Astrocyte (in vitro differentiated cells and primary cell): Measurements from ENCODE around the gene ADAMTS17.

Experiments used
- EZH2 ChIP-seq: IDR thresholded peaks from 2 replicates; pipeline ENCODE4 v1.6.1; 2012; ENCODE audit warnings: mild to moderate bottlenecking, low read length, inconsistent platforms; ENCODE audit not compliant: insufficient read depth
- TF ChIP-seq, protein P1 (sequence below): IDR thresholded peaks from 2 replicates; pipeline ENCODE4 v1.5.1; 2011; ENCODE audit warnings: low read depth, mild to moderate bottlenecking, inconsistent platforms, low read length, moderate library complexity; ENCODE audit not compliant: insufficient read depth

DNA sequence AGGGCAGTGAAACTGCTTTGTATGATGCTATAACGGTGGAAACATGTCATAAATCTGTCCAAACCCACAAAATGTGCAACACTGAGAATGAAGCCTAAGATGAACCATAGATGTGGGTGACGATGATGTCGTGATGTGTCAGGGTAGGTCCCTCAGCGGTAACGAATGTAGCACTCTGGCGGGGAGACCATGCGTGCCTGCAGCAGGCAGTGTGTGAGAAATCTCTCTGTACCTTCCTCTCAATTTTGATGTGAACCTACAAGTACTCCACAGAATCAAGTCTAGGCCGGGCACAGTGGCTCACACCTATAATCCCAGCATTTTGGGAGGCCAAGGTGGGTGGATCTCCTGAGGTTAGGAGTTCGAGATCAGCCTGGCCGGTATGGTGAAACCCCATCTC, 340.4 kb downstream of the ADAMTS17 start:
- TF ChIP-seq, protein P1, sequence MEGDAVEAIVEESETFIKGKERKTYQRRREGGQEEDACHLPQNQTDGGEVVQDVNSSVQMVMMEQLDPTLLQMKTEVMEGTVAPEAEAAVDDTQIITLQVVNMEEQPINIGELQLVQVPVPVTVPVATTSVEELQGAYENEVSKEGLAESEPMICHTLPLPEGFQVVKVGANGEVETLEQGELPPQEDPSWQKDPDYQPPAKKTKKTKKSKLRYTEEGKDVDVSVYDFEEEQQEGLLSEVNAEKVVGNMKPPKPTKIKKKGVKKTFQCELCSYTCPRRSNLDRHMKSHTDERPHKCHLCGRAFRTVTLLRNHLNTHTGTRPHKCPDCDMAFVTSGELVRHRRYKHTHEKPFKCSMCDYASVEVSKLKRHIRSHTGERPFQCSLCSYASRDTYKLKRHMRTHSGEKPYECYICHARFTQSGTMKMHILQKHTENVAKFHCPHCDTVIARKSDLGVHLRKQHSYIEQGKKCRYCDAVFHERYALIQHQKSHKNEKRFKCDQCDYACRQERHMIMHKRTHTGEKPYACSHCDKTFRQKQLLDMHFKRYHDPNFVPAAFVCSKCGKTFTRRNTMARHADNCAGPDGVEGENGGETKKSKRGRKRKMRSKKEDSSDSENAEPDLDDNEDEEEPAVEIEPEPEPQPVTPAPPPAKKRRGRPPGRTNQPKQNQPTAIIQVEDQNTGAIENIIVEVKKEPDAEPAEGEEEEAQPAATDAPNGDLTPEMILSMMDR: no peak
- no peak for TF ChIP-seq EZH2
